ENCODE results near the gene PIK3R3.
A peak's percentile ranks its signal among the peaks of the same experiment; 100 is the strongest.

The PIK3R3 gene

GRCh38 chr1:46132529-46133180, at the start of gene PIK3R3:
PIK3R3 (minus strand) TSS chr1:46132629; CDS start chr1:46131952, 677 bp downstream.
- H3K4me3 ChIP-seq (ENCODE audit: low read depth, low read length), result peak within 1 kb of the TSS; percentile 100
- TF ChIP-seq CTCF (IDR thresholded peaks at IDR 0.05; ENCODE audit: insufficient read depth, low read depth, low read length, missing control alignments), result no peak
- DNase-seq (ENCODE audit: low read depth), result peak; percentile 100

- no peak overlapping the region for H3K4me3 ChIP-seq (ENCODE audit: low read depth, low read length)
- TF ChIP-seq CTCF (IDR thresholded peaks at IDR 0.05; ENCODE audit: insufficient read depth, low read depth, low read length, missing control alignments), result no peak
- DNase-seq (ENCODE audit: low read depth), result no peak
Observed at GRCh38 chr1:46181343-46182260, 49.2 kb upstream of the PIK3R3 start.

- peak; percentile 28 for TF ChIP-seq CTCF (IDR thresholded peaks at IDR 0.05; ENCODE audit: insufficient read depth, low read depth, low read length, missing control alignments)
- H3K4me3 ChIP-seq (ENCODE audit: low read depth, low read length), result no peak overlapping the region
- DNase-seq (ENCODE audit: low read depth), result peak; percentile 50
Observed at GRCh38 chr1:46180082-46180616, 47.7 kb upstream of the PIK3R3 start.

DNA sequence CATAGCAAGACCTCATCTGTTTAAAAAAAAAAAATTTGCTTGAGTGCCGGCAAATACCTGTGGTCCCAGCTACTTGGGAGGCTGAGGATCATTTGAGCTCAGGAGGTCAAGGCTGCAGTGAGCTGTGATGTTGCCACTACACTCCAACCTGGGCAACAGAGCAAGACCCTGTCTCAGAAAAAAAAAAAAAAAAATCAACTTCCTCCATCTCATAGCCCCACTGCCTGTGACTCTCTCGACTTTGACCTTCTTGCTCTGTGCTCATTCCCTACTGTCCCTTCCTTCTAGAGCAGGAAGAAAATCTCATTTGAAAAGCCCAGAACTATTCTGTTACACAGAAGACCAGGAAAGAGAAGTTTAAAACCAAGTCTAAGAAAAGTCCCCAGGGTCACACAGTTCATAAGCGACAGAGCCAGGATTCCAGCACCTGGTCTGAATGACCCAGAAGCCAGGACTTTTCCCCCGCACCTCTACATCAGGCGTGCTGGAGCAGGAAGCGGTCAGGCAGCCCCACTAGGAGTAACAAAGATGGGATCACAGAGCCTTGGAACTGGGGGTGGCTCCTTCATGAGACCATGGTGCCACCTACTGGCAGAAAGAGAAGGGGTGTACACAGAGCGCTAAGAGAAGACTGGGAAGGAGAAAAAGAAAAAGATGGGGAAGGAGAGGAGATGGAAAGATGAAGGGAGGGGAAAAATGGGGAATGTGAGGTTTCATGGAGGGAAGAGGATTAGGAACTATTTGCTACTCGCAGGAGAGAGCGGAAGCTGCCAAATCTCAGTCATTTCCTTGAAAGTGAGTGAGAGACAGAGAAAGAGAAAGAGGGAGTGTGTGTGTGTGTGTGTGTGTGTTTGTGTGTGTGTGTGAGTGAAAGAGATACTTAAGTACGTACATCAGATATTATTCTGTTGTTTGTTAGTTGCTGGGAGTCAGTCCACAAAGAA, 47.0 kb upstream of the PIK3R3 start:
- DNase-seq (ENCODE audit: low read depth), result peak; percentile 82
- no peak overlapping the region for H3K4me3 ChIP-seq (ENCODE audit: low read depth, low read length)
- TF ChIP-seq CTCF (IDR thresholded peaks at IDR 0.05; ENCODE audit: insufficient read depth, low read depth, low read length, missing control alignments), result peak; percentile 87

DNA sequence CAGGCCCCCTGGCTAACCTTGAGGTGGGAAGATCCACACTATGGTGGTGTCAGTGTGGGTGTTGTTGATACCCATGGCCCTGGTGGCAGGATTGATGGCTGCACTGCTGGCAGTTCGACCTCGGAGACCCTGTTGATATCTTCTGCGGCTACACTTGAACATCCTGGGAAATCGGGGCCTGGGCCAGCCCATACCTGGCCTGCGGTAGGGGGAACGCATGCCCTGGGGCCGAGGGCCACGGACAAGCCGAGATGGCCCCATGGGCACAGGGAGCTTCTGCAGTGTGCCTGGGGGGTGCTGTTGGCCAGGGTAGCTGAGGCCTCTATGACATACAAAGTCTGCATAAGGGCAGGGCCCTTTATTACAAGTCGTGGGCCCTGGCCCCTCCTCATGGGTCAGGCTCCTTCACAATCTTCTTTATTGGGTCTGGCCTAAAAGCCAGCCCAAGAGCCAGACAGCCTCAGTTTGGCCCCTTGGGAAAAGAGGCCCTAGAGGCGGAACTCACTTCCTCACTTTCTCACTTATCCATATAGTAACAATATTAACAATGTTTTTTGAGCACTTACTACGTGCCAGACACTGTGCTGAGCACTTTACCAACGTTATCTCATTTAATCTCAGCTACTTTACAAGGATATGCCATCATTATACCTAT, 43.9 kb upstream of the PIK3R3 start, which contains the start of gene P3R3URF:
TSS of gene P3R3URF (minus strand) at position 278 of the 655 bp plus-strand sequence. CDS start at position 261, 17 bp downstream.
- no peak for DNase-seq (ENCODE audit: low read depth)
- no peak within 1 kb of the TSS for H3K4me3 ChIP-seq (ENCODE audit: low read depth, low read length)
- TF ChIP-seq CTCF (IDR thresholded peaks at IDR 0.05; ENCODE audit: insufficient read depth, low read depth, low read length, missing control alignments), result no peak

DNA sequence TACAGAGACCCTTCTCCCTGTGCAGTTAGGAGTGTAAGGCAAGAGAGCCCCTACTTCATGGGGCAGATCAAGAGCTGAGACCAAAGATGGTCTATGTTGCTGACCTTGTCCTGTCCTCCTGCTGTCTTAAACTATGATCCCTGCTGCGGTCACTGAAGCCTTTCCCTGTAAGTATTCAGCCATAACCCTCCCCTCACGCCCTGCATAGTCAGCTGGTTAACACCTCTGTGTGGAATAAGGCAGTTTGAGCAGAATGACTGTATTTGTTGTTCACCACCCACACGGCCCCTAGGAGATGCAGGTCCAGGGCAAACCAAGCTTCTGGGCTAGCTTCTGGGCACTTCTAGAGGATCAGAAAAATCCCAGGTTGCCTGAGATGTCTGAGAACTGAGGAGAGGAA, 42.8 kb upstream of the PIK3R3 start:
- TF ChIP-seq CTCF (IDR thresholded peaks at IDR 0.05; ENCODE audit: insufficient read depth, low read depth, low read length, missing control alignments), result no peak
- DNase-seq (ENCODE audit: low read depth), result peak; percentile 39

More for the DNA sequence above, 42.8 kb upstream of the PIK3R3 start:
- H3K4me3 ChIP-seq (ENCODE audit: low read depth, low read length), result no peak overlapping the region
